HuH-7.5 (cell line): Measurements from ENCODE around the gene KTI12.

Source experiments
- DNase-seq: peaks from one replicate; pipeline ENCODE4 v3.0.0; 2011; ENCODE audit warnings: low spot score

Gene KTI12

DNA sequence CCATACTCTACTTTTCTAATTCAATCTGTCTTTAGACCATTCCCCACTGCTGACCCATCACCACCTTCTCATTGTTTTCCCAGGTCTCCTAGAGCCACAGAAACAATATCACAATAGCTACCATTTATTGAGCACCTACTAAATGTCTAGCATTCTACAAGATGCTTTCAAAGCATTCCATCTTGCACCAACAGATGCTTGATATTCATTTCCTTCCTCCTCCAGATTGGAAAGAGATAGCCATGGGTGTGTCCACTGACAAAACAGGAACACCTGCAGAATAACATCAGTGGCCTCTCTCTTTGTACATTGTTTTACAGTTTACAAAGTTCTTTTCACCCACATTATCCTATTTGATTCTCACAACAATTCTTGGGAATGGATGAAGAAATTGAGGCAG, 45.4 kb downstream of the KTI12 start:
- DNase-seq: no peak

DNA sequence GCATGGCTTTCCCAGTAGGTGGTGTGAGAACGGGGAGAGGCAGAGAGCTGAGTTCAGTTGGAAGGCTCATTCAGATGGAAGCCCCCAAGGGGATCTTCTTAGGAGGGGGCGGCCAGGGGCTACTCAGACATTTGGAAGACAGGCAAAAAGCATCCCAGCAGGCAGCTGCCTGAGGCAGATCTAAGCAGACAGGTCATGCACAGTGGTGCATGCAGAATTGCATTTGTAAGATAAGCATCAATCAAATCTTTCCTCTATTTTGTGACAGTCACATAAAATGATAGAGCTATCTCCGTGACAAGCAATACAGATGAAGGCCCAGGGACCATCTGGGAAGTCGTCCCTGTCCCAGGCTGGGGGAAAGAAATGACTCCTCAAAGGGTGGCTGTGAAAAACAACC, 46.9 kb downstream of the KTI12 start:
- DNase-seq: no peak

GRCh38 chr1:51982161-51982560, 51.4 kb downstream of the KTI12 start:
- DNase-seq: no peak
